HepG2 (cell line): Measurements from ENCODE around the gene HBA2. TPM values are rescaled to one million over a fixed set of nuclear protein-coding genes. Genes with fewer than 3 reads are reported as not detected.
A peak's percentile ranks its signal among the peaks of the same experiment; 100 is the strongest.

Source experiments
- ATAC-seq: fragments of 200-7000 bp; cut with Tn5 transposase; 3 replicates; pipeline ENCODE4 v1.9.1; 2020; ENCODE audit warnings: mild to moderate bottlenecking, moderate library complexity
- BruUV-seq: library from RNA; stranded (reverse); fragments of 400-500 nt; replicated peaks from 2 replicates; lab custom pipeline; 2021; lab: Mats Ljungman, UMichigan
- CTCF ChIA-PET: fragments of 300-600 bp; formaldehyde crosslinking; extraction: SDS; loops from one replicate; lab custom pipeline; 2021; ENCODE audit warnings: low total read pairs, inconsistent platforms, low intra/inter-chr PET ratio; lab: Yijun Ruan, JAX
- POLR2A ChIA-PET: fragments of 350-600 bp; sonication (Branson Sonifier 250); formaldehyde crosslinking; loops from one replicate; lab custom pipeline; 2020; ENCODE audit warnings: antibody characterized with exemption, inconsistent platforms; lab: Yijun Ruan, JAX
- DNase-seq: peaks from one replicate; pipeline ENCODE4 v3.0.0-alpha.2; 2015; ENCODE audit warnings: low spot score
- FAIRE-seq: peaks from 3 replicates; lab custom pipeline; 2011; peaks lifted over from hg19 to GRCh38; lab: Jason Lieb, UNC
- H2AFZ ChIP-seq: one replicate; pipeline ENCODE4 v1.6.1; 2011; ENCODE audit warnings: low read length, inconsistent platforms
- H3K27ac ChIP-seq: fragments of 300-600 bp; 3 replicates; pipeline ENCODE4 v1.8.0; 2011; ENCODE audit warnings: mixed run types, mild to moderate bottlenecking, mixed read lengths, low read length, inconsistent platforms; ENCODE audit not compliant: insufficient read depth; ENCODE audit errors: extremely low read length
- H3K27me3 ChIP-seq, 2 experiments: fragments of 200-600 bp in 1 of 2; 2 replicates in 1 of 2; 3 replicates in 1 of 2; pipeline versions ENCODE4 v1.6.0 to v1.8.0; 2011; ENCODE audit warnings: low read length in 2 of 2, mild to moderate bottlenecking in 2 of 2, moderate library complexity in 2 of 2, inconsistent platforms in 1 of 2; ENCODE audit not compliant: insufficient read depth in 2 of 2, control insufficient read depth in 1 of 2
- H3K36me3 ChIP-seq, 2 experiments: fragments of 200-600 bp in 1 of 2; replicated peaks in 1 of 2; 2 replicates in 1 of 2; 3 replicates in 1 of 2; pipeline versions ENCODE4 v1.5.1 to v1.8.0; 2011; ENCODE audit warnings: low read length in 2 of 2, inconsistent platforms in 1 of 2; ENCODE audit not compliant: insufficient read depth in 2 of 2, control insufficient read depth in 1 of 2
- H3K4me1 ChIP-seq: 2 replicates; pipeline ENCODE4 v1.5.1; 2012; ENCODE audit warnings: low read length, inconsistent platforms; ENCODE audit not compliant: insufficient read depth
- H3K4me2 ChIP-seq: 2 replicates; pipeline ENCODE4 v1.6.0; 2011; ENCODE audit warnings: low read depth, low read length, inconsistent platforms
- H3K4me3 ChIP-seq, 3 experiments: fragments of 200-600 bp in 1 of 3; sonication (generic), shearing (Covaris generic) in 1 of 3; replicated peaks in 1 of 3; 2 replicates each; pipeline ENCODE4 v1.5.1; 2011 to 2016; ENCODE audit warnings: low read length in 3 of 3, inconsistent platforms in 2 of 3, low read depth in 2 of 3, mild to moderate bottlenecking in 2 of 3, control low read depth in 1 of 3, mixed read lengths in 1 of 3; ENCODE audit not compliant: insufficient read depth in 1 of 3
- H3K79me2 ChIP-seq: one replicate; pipeline ENCODE4 v1.6.1; 2011; ENCODE audit warnings: low read length, inconsistent platforms; ENCODE audit not compliant: insufficient read depth
- H3K9ac ChIP-seq: 2 replicates; pipeline ENCODE4 v1.6.0; 2011; ENCODE audit warnings: mild to moderate bottlenecking, low read depth, low read length, inconsistent platforms; ENCODE audit not compliant: insufficient read depth
- H3K9me3 ChIP-seq: 2 replicates; pipeline ENCODE4 v1.5.1; 2012; ENCODE audit warnings: mild to moderate bottlenecking, low read length
- H4K20me1 ChIP-seq: 2 replicates; pipeline ENCODE4 v1.6.0; 2011; ENCODE audit warnings: inconsistent platforms, mild to moderate bottlenecking, low read length, moderate library complexity; ENCODE audit not compliant: insufficient read depth
- ARNT2 ChIP-seq: sonication (generic); formaldehyde crosslinking; IDR thresholded peaks from 2 replicates; pipeline ENCODE4 v1.8.0; 2022; ENCODE audit warnings: mild to moderate bottlenecking, low read depth, missing genetic modification reagents, moderate library complexity
- HMG20A ChIP-seq: IDR thresholded peaks from 2 replicates; pipeline ENCODE4 v1.6.1; 2016; ENCODE audit warnings: borderline replicate concordance
- HNF4A ChIP-seq: sonication (generic); formaldehyde crosslinking; IDR thresholded peaks from 2 replicates; pipeline ENCODE4 v1.4.0; 2020; ENCODE audit warnings: missing genetic modification reagents
- SP2 ChIP-seq: sonication (generic); formaldehyde crosslinking; IDR thresholded peaks from 2 replicates; pipeline ENCODE4 v1.5.1; 2020; ENCODE audit warnings: mild to moderate bottlenecking, missing genetic modification reagents
- STAG1 ChIP-seq: sonication (generic); formaldehyde crosslinking; IDR thresholded peaks from 2 replicates; pipeline ENCODE4 v1.4.0; 2020; ENCODE audit warnings: missing genetic modification reagents
- ZNF510 ChIP-seq: sonication (generic); formaldehyde crosslinking; IDR thresholded peaks from 2 replicates; pipeline ENCODE4 v1.4.0; 2020; ENCODE audit warnings: low read depth, mild to moderate bottlenecking, missing genetic modification reagents
- ZNF616 ChIP-seq: sonication (generic); formaldehyde crosslinking; IDR thresholded peaks from 2 replicates; pipeline ENCODE4 v1.5.0; 2020; ENCODE audit warnings: low read depth, mild to moderate bottlenecking, missing genetic modification reagents
- ZNF776 ChIP-seq: sonication (generic); formaldehyde crosslinking; IDR thresholded peaks from 2 replicates; pipeline ENCODE4 v1.4.0; 2020; ENCODE audit warnings: mild to moderate bottlenecking, missing genetic modification reagents
- ZNF777 ChIP-seq: sonication (generic); formaldehyde crosslinking; IDR thresholded peaks from 2 replicates; pipeline ENCODE4 v1.4.0; 2020; ENCODE audit warnings: missing genetic modification reagents
- WGBS: methylation state at CpG from one replicate; pipeline ENCODE4 v1.1.6; 2017; ENCODE audit warnings: low lambda C conversion rate; 5-methylcytosine and 5-hydroxymethylcytosine counted together
- in situ Hi-C: cut with HindIII; loops from 2 replicates; pipeline ENCODE4 v1.10.0; 2017; ENCODE audit warnings: low pct_unique_long_range_greater_than_20kb; ENCODE audit not compliant: extremely low pct_ligation_motif_present
- intact Hi-C: fragments of 100-400 bp; cut with micrococcal nuclease; formaldehyde crosslinking; loops from one replicate; pipeline ENCODE4 v1.10.0; 2022; ENCODE audit not compliant: unreplicated experiment
- polyA plus RNA-seq, 8 experiments: library from polyadenylated mRNA; depleted of rRNA in 3 of 8; stranded (reverse) in 7 of 8; unstranded in 1 of 8; fragments of >200 nt; fragmentation: Illumina TruSeq in 4 of 8; extraction: Trizol in 4 of 8; gene quantifications; 2 replicates each; pipeline versions ENCODE4 v1.2.1 to v1.2.3, GENCODE V29; 2011 to 2016; ENCODE audit warnings: low read depth in 4 of 8, missing spikeins in 1 of 8, mixed read lengths in 1 of 8; ENCODE audit not compliant: insufficient read depth in 1 of 8
- total RNA-seq, 5 experiments: library from RNA; depleted of rRNA; stranded (reverse); fragments of >200 nt; fragmentation: Illumina TruSeq; extraction: Trizol; gene quantifications; 2 replicates each; pipeline ENCODE4 v1.2.3, GENCODE V29; 2016; ENCODE audit warnings: low read depth in 1 of 5
- TF ChIP-seq, protein P1 (sequence below): sonication (generic); formaldehyde crosslinking; IDR thresholded peaks from 2 replicates; pipeline ENCODE4 v1.5.0; 2020; ENCODE audit warnings: mild to moderate bottlenecking, missing genetic modification reagents, moderate library complexity
- TF ChIP-seq, protein P2 (sequence below): IDR thresholded peaks from 2 replicates; pipeline ENCODE4 v1.6.1; 2012; ENCODE audit warnings: inconsistent platforms
- TF ChIP-seq, protein P3 (sequence below): sonication (generic); formaldehyde crosslinking; IDR thresholded peaks from 2 replicates; pipeline ENCODE4 v1.4.0; 2020; ENCODE audit warnings: mild to moderate bottlenecking, missing genetic modification reagents
- TF ChIP-seq, protein P4 (sequence below): sonication (generic); formaldehyde crosslinking; IDR thresholded peaks from 2 replicates; pipeline ENCODE4 v1.4.0; 2020; ENCODE audit warnings: missing genetic modification reagents
- TF ChIP-seq, protein P5 (sequence below): fragments of 450-650 bp; IDR thresholded peaks from 2 replicates; pipeline ENCODE4 v1.6.1; 2017; ENCODE audit warnings: mild to moderate bottlenecking
- TF ChIP-seq, protein P6 (sequence below): sonication (generic); formaldehyde crosslinking; IDR thresholded peaks from 2 replicates; pipeline ENCODE4 v1.5.0; 2020; ENCODE audit warnings: mild to moderate bottlenecking, missing genetic modification reagents

HBA2 gene
- total and polyA plus RNA-seq, 2 of the 13 experiments (the other 11 are each of a cell fraction or from before 2014, with no cell fraction given), result not detected

DNA sequence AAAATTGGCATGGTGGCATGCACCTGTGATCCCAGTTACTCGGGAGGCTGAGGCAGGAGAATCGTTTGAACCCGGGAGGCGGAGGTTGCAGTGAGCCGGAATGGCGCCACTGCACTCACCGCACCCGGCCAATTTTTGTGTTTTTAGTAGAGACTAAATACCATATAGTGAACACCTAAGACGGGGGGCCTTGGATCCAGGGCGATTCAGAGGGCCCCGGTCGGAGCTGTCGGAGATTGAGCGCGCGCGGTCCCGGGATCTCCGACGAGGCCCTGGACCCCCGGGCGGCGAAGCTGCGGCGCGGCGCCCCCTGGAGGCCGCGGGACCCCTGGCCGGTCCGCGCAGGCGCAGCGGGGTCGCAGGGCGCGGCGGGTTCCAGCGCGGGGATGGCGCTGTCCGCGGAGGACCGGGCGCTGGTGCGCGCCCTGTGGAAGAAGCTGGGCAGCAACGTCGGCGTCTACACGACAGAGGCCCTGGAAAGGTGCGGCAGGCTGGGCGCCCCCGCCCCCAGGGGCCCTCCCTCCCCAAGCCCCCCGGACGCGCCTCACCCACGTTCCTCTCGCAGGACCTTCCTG, 7.5 kb downstream of the HBA2 start, which contains the start of gene HBQ1:
Gene HBQ1 (plus strand): TSS at position 359 of the 575 bp plus-strand sequence. CDS start 28 bp downstream, at position 387.
- WGBS, result 51% methylated on average over 9 of the region's 59 CpGs
- no peak for FAIRE-seq
- H3K27ac ChIP-seq, result peak within 1 kb of the TSS; percentile 43
- no peaks in the 10 kb centered on the region for H3K36me3 ChIP-seq
- peak; percentile 21 for DNase-seq
- POLR2A ChIA-PET, result interaction anchor here (0.6 to 1.7 kb wide), 5 partner anchors 41 to 135 kb away, joined by 3 to 7 read pairs (median 4); partner anchors contain the start of gene NPRL3
- H3K27me3 ChIP-seq, result peaks cover 0 to 15% of the 10 kb centered on the region in 2 experiments; a peak in 4 of 5 replicates
- H3K4me2 ChIP-seq, result peak within 1 kb of the TSS; percentile 82
- BruUV-seq, result no TSS peak
- H3K4me1 ChIP-seq, result peaks cover 28% of the 10 kb centered on the region
- H3K79me2 ChIP-seq, result no peaks in the 10 kb centered on the region
- H3K4me3 ChIP-seq, result peak within 1 kb of the TSS; percentile 35 to 73 (median 49); a peak in 5 of 6 replicates
- intact Hi-C loops (loop anchor here (2.0 kb wide), 1 partner anchor 45 kb away; no protein-coding TSS in a partner anchor), in situ Hi-C loops (loop anchor here (5.0 kb wide), 1 partner anchor 73 kb away; no protein-coding TSS in a partner anchor)
- no peaks in the 10 kb centered on the region for H3K9me3 ChIP-seq
- ATAC-seq, result peak; percentile 67
- no peak within 1 kb of the TSS for H2AFZ ChIP-seq
- 0 out of 2 replicates have a peak, but pooled peaks cover 6% of the 10 kb centered on the region for H4K20me1 ChIP-seq
- H3K9ac ChIP-seq, result peak within 1 kb of the TSS; percentile 43; the same call in 1 of the 2 replicates
- CTCF ChIA-PET, result interaction anchor here (0.9 to 3.2 kb wide), 4 partner anchors 63 to 115 kb away, joined by 4 to 23 read pairs (median 12); no protein-coding TSS in a partner anchor
- TF ChIP-seq ZNF777 (CRISPR knock-in tag) (peak; percentile 82; the same call in 1 of the 2 replicates), SP2 (CRISPR knock-in tag) (no peak), ARNT2 (CRISPR knock-in tag) (peak; percentile 56; the same call in 1 of the 2 replicates), HNF4A (CRISPR knock-in tag) (no peak), HMG20A (no peak), ZNF616 (CRISPR knock-in tag) (0 out of 2 replicates have a peak, but pooled peaks have one; percentile 48), ZNF510 (CRISPR knock-in tag) (no peak), STAG1 (CRISPR knock-in tag) (peak; percentile 64), ZNF776 (CRISPR knock-in tag) (peak; percentile 39; the same call in 1 of the 2 replicates)
- TF ChIP-seq, protein P1, sequence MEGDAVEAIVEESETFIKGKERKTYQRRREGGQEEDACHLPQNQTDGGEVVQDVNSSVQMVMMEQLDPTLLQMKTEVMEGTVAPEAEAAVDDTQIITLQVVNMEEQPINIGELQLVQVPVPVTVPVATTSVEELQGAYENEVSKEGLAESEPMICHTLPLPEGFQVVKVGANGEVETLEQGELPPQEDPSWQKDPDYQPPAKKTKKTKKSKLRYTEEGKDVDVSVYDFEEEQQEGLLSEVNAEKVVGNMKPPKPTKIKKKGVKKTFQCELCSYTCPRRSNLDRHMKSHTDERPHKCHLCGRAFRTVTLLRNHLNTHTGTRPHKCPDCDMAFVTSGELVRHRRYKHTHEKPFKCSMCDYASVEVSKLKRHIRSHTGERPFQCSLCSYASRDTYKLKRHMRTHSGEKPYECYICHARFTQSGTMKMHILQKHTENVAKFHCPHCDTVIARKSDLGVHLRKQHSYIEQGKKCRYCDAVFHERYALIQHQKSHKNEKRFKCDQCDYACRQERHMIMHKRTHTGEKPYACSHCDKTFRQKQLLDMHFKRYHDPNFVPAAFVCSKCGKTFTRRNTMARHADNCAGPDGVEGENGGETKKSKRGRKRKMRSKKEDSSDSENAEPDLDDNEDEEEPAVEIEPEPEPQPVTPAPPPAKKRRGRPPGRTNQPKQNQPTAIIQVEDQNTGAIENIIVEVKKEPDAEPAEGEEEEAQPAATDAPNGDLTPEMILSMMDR (CRISPR knock-in tag), result peak; percentile 67; the same call in 1 of the 2 replicates
- TF ChIP-seq, protein P2, sequence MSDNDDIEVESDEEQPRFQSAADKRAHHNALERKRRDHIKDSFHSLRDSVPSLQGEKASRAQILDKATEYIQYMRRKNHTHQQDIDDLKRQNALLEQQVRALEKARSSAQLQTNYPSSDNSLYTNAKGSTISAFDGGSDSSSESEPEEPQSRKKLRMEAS, result peak; percentile 45; the same call in 1 of the 2 replicates
- TF ChIP-seq, protein P3, sequence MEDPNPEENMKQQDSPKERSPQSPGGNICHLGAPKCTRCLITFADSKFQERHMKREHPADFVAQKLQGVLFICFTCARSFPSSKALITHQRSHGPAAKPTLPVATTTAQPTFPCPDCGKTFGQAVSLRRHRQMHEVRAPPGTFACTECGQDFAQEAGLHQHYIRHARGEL (CRISPR knock-in tag), result no peak
- TF ChIP-seq, protein P4, sequence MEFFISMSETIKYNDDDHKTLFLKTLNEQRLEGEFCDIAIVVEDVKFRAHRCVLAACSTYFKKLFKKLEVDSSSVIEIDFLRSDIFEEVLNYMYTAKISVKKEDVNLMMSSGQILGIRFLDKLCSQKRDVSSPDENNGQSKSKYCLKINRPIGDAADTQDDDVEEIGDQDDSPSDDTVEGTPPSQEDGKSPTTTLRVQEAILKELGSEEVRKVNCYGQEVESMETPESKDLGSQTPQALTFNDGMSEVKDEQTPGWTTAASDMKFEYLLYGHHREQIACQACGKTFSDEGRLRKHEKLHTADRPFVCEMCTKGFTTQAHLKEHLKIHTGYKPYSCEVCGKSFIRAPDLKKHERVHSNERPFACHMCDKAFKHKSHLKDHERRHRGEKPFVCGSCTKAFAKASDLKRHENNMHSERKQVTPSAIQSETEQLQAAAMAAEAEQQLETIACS (CRISPR knock-in tag), result peak; percentile 41; the same call in 1 of the 2 replicates
- TF ChIP-seq, protein P5, sequence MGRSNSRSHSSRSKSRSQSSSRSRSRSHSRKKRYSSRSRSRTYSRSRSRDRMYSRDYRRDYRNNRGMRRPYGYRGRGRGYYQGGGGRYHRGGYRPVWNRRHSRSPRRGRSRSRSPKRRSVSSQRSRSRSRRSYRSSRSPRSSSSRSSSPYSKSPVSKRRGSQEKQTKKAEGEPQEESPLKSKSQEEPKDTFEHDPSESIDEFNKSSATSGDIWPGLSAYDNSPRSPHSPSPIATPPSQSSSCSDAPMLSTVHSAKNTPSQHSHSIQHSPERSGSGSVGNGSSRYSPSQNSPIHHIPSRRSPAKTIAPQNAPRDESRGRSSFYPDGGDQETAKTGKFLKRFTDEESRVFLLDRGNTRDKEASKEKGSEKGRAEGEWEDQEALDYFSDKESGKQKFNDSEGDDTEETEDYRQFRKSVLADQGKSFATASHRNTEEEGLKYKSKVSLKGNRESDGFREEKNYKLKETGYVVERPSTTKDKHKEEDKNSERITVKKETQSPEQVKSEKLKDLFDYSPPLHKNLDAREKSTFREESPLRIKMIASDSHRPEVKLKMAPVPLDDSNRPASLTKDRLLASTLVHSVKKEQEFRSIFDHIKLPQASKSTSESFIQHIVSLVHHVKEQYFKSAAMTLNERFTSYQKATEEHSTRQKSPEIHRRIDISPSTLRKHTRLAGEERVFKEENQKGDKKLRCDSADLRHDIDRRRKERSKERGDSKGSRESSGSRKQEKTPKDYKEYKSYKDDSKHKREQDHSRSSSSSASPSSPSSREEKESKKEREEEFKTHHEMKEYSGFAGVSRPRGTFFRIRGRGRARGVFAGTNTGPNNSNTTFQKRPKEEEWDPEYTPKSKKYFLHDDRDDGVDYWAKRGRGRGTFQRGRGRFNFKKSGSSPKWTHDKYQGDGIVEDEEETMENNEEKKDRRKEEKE, result no peak
- TF ChIP-seq, protein P6, sequence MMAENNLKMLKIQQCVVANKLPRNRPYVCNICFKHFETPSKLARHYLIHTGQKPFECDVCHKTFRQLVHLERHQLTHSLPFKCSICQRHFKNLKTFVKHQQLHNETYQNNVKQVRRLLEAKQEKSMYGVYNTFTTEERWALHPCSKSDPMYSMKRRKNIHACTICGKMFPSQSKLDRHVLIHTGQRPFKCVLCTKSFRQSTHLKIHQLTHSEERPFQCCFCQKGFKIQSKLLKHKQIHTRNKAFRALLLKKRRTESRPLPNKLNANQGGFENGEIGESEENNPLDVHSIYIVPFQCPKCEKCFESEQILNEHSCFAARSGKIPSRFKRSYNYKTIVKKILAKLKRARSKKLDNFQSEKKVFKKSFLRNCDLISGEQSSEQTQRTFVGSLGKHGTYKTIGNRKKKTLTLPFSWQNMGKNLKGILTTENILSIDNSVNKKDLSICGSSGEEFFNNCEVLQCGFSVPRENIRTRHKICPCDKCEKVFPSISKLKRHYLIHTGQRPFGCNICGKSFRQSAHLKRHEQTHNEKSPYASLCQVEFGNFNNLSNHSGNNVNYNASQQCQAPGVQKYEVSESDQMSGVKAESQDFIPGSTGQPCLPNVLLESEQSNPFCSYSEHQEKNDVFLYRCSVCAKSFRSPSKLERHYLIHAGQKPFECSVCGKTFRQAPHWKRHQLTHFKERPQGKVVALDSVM (CRISPR knock-in tag), result peak; percentile 64
